ENCODE data around the gene KCNQ1. TPM values are rescaled to one million over a fixed set of nuclear protein-coding genes. Genes with fewer than 3 reads are reported as not detected.
"Not testable (repeated sequence)": the region's sequence is repeated elsewhere in the genome, so short reads cannot be mapped to it uniquely, and the experiment has no call there.

The KCNQ1 gene
- total RNA-seq, 4 donors from 2014 or later = 0.89 to 2.2 (median 1.3) TPM

DNA sequence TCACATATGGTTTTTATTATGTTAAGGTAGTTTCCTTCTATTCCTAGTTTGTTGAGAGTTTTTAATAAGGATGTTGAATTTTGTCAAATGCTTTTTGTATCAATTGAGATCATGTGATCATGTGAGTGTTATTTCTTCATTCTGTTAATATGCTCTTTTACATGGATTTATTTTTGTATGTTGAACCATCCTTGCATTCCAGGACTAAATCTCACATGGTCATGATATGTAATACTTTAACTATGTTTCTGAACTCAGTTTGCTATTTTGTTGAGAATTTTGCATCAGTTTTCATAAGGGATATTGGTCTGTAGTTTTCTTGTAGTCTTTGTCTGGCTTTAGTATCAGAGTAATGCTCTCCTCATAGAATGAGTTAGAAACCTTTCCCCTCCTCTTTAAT lies 43.2 kb downstream of the KCNQ1 start:
- TF ChIP-seq EP300 (IDR thresholded peaks at IDR 0.05) (no peak), POLR2AphosphoS5 (IDR thresholded peaks at IDR 0.05) (no peak), POLR2A (IDR thresholded peaks at IDR 0.05) (no peak)
- TF ChIP-seq, protein P1, sequence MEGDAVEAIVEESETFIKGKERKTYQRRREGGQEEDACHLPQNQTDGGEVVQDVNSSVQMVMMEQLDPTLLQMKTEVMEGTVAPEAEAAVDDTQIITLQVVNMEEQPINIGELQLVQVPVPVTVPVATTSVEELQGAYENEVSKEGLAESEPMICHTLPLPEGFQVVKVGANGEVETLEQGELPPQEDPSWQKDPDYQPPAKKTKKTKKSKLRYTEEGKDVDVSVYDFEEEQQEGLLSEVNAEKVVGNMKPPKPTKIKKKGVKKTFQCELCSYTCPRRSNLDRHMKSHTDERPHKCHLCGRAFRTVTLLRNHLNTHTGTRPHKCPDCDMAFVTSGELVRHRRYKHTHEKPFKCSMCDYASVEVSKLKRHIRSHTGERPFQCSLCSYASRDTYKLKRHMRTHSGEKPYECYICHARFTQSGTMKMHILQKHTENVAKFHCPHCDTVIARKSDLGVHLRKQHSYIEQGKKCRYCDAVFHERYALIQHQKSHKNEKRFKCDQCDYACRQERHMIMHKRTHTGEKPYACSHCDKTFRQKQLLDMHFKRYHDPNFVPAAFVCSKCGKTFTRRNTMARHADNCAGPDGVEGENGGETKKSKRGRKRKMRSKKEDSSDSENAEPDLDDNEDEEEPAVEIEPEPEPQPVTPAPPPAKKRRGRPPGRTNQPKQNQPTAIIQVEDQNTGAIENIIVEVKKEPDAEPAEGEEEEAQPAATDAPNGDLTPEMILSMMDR (IDR thresholded peaks at IDR 0.05) = no peak
- H3K9me3 ChIP-seq = peaks cover 7% of the 10 kb centered on the region
- H3K36me3 ChIP-seq = no peaks in the 10 kb centered on the region
- no peak for DNase-seq (ENCODE audit: low spot score in 2 of 2)
- H3K27me3 ChIP-seq = peaks cover 29% of the 10 kb centered on the region
- no peaks in the 10 kb centered on the region for H3K4me1 ChIP-seq
- H3K4me3 ChIP-seq = no peak overlapping the region
- H3K27ac ChIP-seq = no peak overlapping the region

DNA sequence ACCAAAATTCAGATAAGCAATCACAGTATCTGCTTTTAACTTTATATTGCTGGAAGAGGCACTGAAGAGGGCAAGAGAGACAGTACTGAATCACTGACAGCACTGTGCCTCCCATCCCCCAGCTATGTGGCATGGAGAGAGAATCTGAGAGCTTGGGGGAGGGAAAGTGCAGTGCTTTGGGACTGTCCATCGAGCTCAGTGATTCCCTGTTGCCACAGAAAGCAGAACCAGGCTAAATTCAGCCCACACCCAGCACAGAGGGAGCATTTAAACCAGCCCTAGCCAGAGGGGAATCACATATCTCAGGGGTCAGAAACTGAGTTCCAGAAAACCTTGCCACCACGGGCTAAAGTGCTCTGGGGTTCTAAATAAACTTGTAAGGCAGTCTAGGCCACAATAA lies 44.3 kb downstream of the KCNQ1 start:
- H3K36me3 ChIP-seq = no peaks in the 10 kb centered on the region
- 0% methylated on average over 1 of the region's 2 CpGs for whole genome bisulfite sequencing
- H3K27ac ChIP-seq = no peak overlapping the region
- H3K9me3 ChIP-seq = peaks cover 7% of the 10 kb centered on the region
- TF ChIP-seq, protein P1 (IDR thresholded peaks at IDR 0.05) = no peak
- no peak for TF ChIP-seq POLR2AphosphoS5 (IDR thresholded peaks at IDR 0.05)
- TF ChIP-seq EP300 (IDR thresholded peaks at IDR 0.05) = no peak
- no peak for TF ChIP-seq POLR2A (IDR thresholded peaks at IDR 0.05)
- no peaks in the 10 kb centered on the region for H3K4me1 ChIP-seq
- H3K4me3 ChIP-seq = no peak overlapping the region
- H3K27me3 ChIP-seq = peaks cover 20% of the 10 kb centered on the region
- DNase-seq (ENCODE audit: low spot score in 2 of 2) = no peak

DNA sequence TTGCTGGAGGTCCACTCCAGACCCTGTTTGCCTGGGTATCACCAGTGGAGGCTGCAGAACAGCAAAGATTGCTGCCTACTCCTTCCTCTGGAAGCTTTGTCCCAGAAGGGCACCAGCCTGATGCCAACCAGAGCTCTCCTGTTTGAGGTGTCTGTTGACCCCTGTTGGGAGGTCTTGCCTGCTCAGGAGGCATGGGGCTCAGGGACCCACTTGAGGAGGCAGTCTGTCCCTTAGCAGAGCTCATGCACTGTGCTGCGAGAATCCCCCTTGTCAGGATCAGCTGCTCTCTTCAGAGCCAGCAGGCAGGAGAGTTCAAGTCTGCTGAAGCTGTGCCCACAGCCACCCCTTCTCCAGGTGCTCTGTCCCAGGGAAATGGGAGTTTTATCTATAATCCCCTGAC lies 53.1 kb downstream of the KCNQ1 start:
- not testable (repeated sequence) for H3K27ac ChIP-seq; H3K9me3 ChIP-seq; H3K36me3 ChIP-seq; H3K4me1 ChIP-seq; H3K4me3 ChIP-seq; DNase-seq (ENCODE audit: low spot score in 2 of 2)
- peaks cover 16% of the 10 kb centered on the region for H3K27me3 ChIP-seq
- WGBS = 83% methylated on average over 1 of the region's 1 CpG

DNA sequence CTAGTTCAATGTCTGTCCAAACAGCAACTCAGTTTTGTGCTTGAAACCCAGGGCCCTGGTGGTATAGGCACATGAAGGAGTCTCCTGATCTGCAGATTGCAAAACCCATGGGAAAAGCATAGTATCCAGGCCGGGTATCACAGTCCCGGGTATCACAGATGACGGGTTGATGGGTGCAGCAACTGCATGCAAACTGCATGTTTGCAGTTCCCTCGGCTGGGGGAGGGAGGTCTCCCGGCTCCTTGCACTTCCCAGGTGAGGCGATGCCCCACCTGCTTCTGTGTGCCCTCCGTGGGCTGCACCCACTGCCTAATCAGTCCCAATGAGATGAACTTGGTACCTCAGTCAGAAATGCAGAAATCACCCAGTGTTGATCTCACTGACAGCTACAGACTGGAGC lies 53.9 kb downstream of the KCNQ1 start:
- DNase-seq (ENCODE audit: low spot score in 2 of 2) = no peak
- 79% methylated on average over 5 of the region's 7 CpGs for WGBS
- H3K36me3 ChIP-seq = no peaks in the 10 kb centered on the region
- H3K27ac ChIP-seq = no peak overlapping the region
- TF ChIP-seq POLR2A (IDR thresholded peaks at IDR 0.05) (no peak), POLR2AphosphoS5 (IDR thresholded peaks at IDR 0.05) (no peak), EP300 (IDR thresholded peaks at IDR 0.05) (no peak)
- TF ChIP-seq, protein P1 (IDR thresholded peaks at IDR 0.05) = no peak
- no peaks in the 10 kb centered on the region for H3K4me1 ChIP-seq
- H3K9me3 ChIP-seq = peaks cover 9% of the 10 kb centered on the region
- H3K4me3 ChIP-seq = no peak overlapping the region
- H3K27me3 ChIP-seq = peaks cover 16% of the 10 kb centered on the region

DNA sequence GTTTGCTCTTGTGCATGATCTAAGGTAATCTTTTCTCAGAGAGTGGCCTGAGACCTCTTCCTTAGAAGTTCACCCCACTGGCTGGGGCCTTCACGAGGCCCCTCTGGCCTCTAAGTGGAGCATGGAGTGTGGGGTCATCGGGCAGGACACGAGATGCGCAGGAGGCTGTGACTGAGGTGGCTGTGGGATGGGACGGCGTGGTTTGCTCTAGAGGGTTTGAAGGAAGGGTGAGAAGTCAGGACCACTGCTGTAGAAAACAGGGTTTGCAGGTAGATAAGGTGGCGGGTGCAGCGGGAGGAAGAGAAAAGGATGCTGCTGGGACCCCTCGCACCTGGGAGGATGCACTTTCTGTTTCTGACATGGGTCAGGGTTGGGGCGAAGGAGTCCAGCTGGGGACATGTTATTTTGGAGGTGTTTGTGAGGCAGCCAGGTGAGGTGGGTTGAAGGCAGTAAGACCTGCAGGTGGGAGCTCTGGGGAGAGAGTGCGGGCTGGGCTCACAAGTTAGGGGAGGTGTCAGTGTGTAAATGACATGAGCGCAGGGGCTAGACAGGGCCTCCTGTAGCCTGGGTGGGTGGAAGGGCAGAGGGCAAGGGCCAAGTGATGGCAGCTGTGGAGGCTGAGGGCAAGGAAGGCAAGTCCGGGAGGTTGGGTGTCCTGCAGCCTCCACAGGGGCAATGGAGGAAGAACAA lies 62.5 kb downstream of the KCNQ1 start:
- TF ChIP-seq POLR2AphosphoS5 (IDR thresholded peaks at IDR 0.05) (no peak), POLR2A (IDR thresholded peaks at IDR 0.05) (no peak), EP300 (IDR thresholded peaks at IDR 0.05) (no peak)
- TF ChIP-seq, protein P1 (IDR thresholded peaks at IDR 0.05) = no peak
- no peaks in the 10 kb centered on the region for H3K36me3 ChIP-seq
- H3K27ac ChIP-seq = no peak overlapping the region
- H3K4me3 ChIP-seq = no peak overlapping the region
- no peaks in the 10 kb centered on the region for H3K27me3 ChIP-seq
- WGBS = 91% methylated on average over 13 of the region's 13 CpGs
- H3K9me3 ChIP-seq = no peaks in the 10 kb centered on the region
- no peak for DNase-seq (ENCODE audit: low spot score in 2 of 2)
- H3K4me1 ChIP-seq = peaks cover 9% of the 10 kb centered on the region
